ENCODE results near the gene LYRM4.

Gene LYRM4

GRCh38 chr6:5100806-5101205 is 159.9 kb downstream of the LYRM4 start:
- Mint-ChIP-seq H3K27me3 (ENCODE audit: low read depth) (no peaks in the 10 kb centered on the region), H3K9me3 (no peaks in the 10 kb centered on the region), H3K27ac (no peak overlapping the region), H3K4me3 (no peak overlapping the region), H3K36me3 (ENCODE audit: low read depth) (peaks cover 1% of the 10 kb centered on the region), H3K4me1 (no peaks in the 10 kb centered on the region)
- TF ChIP-seq CTCF (IDR thresholded peaks at IDR 0.05; ENCODE audit: unreplicated experiment in 3 of 3): no peak

- Mint-ChIP-seq H3K27ac (no peak overlapping the region), H3K27me3 (ENCODE audit: low read depth) (no peaks in the 10 kb centered on the region), H3K4me1 (peaks cover 2% of the 10 kb centered on the region), H3K36me3 (ENCODE audit: low read depth) (no peaks in the 10 kb centered on the region), H3K9me3 (no peaks in the 10 kb centered on the region), H3K4me3 (no peak overlapping the region)
- no peak for TF ChIP-seq CTCF (IDR thresholded peaks at IDR 0.05; ENCODE audit: unreplicated experiment in 3 of 3)
Measured at GRCh38 chr6:5099537-5099936, 161.2 kb downstream of the LYRM4 start.

GRCh38 chr6:5098501-5099270 is 162.1 kb downstream of the LYRM4 start:
- H3K27ac Mint-ChIP-seq: no peak overlapping the region
- H3K9me3 Mint-ChIP-seq: no peaks in the 10 kb centered on the region
- H3K4me1 Mint-ChIP-seq: peaks cover 4% of the 10 kb centered on the region
- H3K27me3 Mint-ChIP-seq (ENCODE audit: low read depth): no peaks in the 10 kb centered on the region
- no peak for TF ChIP-seq CTCF (IDR thresholded peaks at IDR 0.05; ENCODE audit: unreplicated experiment in 3 of 3)
- no peak overlapping the region for H3K4me3 Mint-ChIP-seq
- no peaks in the 10 kb centered on the region for H3K36me3 Mint-ChIP-seq (ENCODE audit: low read depth)

GRCh38 chr6:5096482-5096881 is 164.3 kb downstream of the LYRM4 start:
- H3K4me3 Mint-ChIP-seq: no peak overlapping the region
- no peaks in the 10 kb centered on the region for H3K36me3 Mint-ChIP-seq (ENCODE audit: low read depth)
- H3K27ac Mint-ChIP-seq: no peak overlapping the region
- H3K9me3 Mint-ChIP-seq: no peaks in the 10 kb centered on the region
- TF ChIP-seq CTCF (IDR thresholded peaks at IDR 0.05; ENCODE audit: unreplicated experiment in 3 of 3): no peak
- peaks cover 4% of the 10 kb centered on the region for H3K4me1 Mint-ChIP-seq
- H3K27me3 Mint-ChIP-seq (ENCODE audit: low read depth): no peaks in the 10 kb centered on the region

- peaks cover 3% of the 10 kb centered on the region for H3K27me3 Mint-ChIP-seq (ENCODE audit: low read depth)
- no peaks in the 10 kb centered on the region for H3K36me3 Mint-ChIP-seq (ENCODE audit: low read depth)
- TF ChIP-seq CTCF (IDR thresholded peaks at IDR 0.05; ENCODE audit: unreplicated experiment in 3 of 3): no peak
- H3K4me1 Mint-ChIP-seq: peaks cover 4% of the 10 kb centered on the region
- no peaks in the 10 kb centered on the region for H3K9me3 Mint-ChIP-seq
- H3K27ac Mint-ChIP-seq: no peak overlapping the region
- no peak overlapping the region for H3K4me3 Mint-ChIP-seq
Measured at GRCh38 chr6:5095236-5095635, 165.5 kb downstream of the LYRM4 start.

GRCh38 chr6:5094327-5094726 is 166.4 kb downstream of the LYRM4 start:
- no peaks in the 10 kb centered on the region for H3K36me3 Mint-ChIP-seq (ENCODE audit: low read depth)
- peaks cover 5% of the 10 kb centered on the region for H3K27me3 Mint-ChIP-seq (ENCODE audit: low read depth)
- no peak for TF ChIP-seq CTCF (IDR thresholded peaks at IDR 0.05; ENCODE audit: unreplicated experiment in 3 of 3)
- H3K9me3 Mint-ChIP-seq: no peaks in the 10 kb centered on the region
- peaks cover 4% of the 10 kb centered on the region for H3K4me1 Mint-ChIP-seq
- H3K27ac Mint-ChIP-seq: no peak overlapping the region
- no peak overlapping the region for H3K4me3 Mint-ChIP-seq
